Measurements from ENCODE around the gene STYX. TPM values are rescaled to one million over a fixed set of nuclear protein-coding genes. Genes with fewer than 3 reads are reported as not detected.

STYX gene, protein sequence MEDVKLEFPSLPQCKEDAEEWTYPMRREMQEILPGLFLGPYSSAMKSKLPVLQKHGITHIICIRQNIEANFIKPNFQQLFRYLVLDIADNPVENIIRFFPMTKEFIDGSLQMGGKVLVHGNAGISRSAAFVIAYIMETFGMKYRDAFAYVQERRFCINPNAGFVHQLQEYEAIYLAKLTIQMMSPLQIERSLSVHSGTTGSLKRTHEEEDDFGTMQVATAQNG
- 14.1 TPM for total RNA-seq
- long read RNA-seq, full-length matches to known transcripts: 33 of 41 reads
- long read RNA-seq, partial matches to known transcripts: 7 of 41 reads
- long read RNA-seq, other reads (novel, unspliced or antisense): 1 of 41 reads

DNA sequence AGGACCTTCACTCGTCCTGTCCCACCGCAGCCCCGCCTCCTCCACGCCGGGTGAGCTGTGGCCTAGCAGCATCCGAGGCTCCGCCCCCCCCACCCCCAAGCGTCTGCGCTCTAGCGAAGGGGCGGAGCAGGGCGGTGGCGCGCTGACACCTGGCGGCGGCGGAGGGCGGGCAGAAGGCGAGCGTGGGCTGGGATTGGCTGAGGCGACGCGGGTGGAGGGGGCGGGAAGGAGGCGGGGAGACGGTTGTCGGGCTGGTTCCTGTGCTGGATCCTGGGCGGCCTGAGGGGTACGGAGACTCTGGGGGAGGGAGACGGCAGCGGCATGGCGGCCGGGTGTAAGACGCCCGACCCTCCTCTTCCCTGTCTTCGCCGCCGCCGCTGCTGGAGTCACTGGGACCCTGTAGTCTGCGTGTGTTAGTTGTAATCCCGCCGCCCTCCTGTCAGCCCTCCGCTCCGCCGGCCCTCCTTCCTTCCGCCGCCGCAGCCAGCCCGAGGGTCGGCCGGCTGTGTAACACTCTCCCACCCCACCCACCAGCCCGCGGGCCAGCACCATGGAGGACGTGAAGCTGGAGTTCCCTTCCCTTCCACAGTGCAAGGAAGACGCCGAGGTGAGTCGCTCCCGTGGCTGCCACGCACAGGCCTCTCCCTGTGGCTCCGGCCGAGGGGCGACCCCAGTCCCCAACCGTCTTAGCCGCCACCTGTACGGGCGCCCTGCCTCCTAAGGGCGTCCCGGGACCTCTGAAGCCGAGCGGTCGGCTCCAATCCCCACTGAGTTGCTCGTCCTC, at the start of gene STYX:
Gene STYX, plus strand, starts transcription at position 242 of the 784 bp plus-strand sequence. Its CDS starts 309 bp downstream, at position 551.
- ATAC-seq (peak; percentile 99), DNase-seq (peak; percentile 100)
- intact Hi-C loops (cut with micrococcal nuclease): no loop called here

GRCh38 chr14:52683985-52684520, 45.9 kb upstream of the STYX start:
- DNase-seq (no peak), ATAC-seq (no peak)
- intact Hi-C loops (cut with micrococcal nuclease): no loop called here

DNA sequence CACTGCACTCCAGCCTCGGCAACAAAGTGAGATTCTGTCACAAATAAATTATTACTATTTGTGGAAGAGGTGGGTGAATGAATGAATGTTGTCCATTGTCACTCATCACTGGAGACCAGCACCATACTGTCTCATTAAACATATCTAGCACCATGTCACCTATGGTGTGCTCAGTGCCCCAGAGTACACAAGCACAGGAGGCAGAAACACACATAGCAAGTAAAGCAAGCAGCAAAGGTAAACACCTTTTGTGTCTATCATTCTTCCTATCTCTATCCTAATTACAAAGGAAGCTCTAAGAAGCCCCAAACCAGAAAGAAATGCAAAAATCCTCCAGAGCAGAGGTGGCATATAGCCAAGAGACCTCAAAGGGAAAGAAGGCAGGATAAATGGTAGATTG, 43.8 kb upstream of the STYX start:
- intact Hi-C loops (cut with micrococcal nuclease): no loop called here
- ATAC-seq: no peak
- DNase-seq: no peak

DNA sequence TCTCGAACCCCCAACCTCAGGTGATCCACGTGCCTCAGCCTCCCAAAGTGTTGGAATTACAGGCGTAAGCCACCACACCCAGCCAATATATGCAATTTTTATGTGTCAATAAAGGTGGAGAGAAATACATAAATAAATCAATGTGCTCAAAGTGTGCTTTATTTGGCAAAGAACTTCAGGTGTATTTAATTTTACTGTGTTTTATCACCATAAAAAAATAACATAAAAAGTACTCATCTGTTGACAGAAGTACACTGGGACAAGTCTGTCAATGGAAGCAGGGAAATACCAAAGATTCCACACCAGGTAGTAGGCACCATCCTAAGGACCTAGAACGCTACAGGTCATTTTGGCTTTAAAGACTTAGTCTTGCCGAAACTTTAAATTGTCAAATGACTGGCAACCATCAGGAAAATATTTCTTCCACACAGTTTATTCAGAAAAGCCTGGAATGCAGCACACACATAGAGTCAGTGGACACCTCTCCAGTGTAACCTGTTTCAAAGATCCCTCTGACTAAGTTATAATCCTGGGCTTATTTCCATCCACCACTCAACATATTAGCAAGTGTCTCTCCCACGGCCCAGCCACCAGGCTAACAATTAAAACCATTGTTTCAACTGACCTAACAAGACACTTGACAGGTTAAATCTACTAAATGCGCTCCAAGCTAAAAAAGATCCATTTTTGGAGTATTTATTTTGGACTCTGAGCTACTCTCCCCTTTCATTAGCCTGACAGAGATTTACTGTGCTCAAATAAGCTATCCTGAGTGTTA, 38.8 kb upstream of the STYX start:
- no peak for DNase-seq
- no peak for ATAC-seq
- intact Hi-C loops (cut with micrococcal nuclease): no loop called here

- ATAC-seq (no peak), DNase-seq (no peak)
- intact Hi-C loops (cut with micrococcal nuclease): no loop called here
These were observed 37.6 kb upstream of the STYX start for GRCh38 chr14:52692248-52692962.

DNA sequence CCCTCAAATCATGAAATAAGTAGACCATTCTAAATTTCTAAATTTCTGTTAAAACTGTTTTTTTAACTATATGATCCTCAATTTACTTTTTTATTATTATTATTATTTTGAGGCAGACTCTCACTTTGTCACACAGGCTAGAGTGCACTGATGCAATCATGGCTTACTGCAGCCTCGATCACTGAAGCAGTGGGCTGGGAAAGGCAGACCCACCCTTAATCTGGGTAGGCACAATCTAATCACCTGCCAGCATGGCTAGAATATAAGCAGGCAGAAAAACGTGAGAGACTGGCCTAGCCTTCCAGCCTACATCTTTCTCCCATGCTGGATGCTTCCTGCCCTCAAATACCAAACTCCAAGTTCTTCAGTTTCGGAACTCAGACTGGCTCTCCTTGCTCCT, 36.9 kb upstream of the STYX start:
- intact Hi-C loops (cut with micrococcal nuclease): no loop called here
- ATAC-seq: no peak
- no peak for DNase-seq

GRCh38 chr14:52693532-52693931, 36.4 kb upstream of the STYX start:
- DNase-seq: no peak
- intact Hi-C loops (cut with micrococcal nuclease): no loop called here
- ATAC-seq: no peak

DNA sequence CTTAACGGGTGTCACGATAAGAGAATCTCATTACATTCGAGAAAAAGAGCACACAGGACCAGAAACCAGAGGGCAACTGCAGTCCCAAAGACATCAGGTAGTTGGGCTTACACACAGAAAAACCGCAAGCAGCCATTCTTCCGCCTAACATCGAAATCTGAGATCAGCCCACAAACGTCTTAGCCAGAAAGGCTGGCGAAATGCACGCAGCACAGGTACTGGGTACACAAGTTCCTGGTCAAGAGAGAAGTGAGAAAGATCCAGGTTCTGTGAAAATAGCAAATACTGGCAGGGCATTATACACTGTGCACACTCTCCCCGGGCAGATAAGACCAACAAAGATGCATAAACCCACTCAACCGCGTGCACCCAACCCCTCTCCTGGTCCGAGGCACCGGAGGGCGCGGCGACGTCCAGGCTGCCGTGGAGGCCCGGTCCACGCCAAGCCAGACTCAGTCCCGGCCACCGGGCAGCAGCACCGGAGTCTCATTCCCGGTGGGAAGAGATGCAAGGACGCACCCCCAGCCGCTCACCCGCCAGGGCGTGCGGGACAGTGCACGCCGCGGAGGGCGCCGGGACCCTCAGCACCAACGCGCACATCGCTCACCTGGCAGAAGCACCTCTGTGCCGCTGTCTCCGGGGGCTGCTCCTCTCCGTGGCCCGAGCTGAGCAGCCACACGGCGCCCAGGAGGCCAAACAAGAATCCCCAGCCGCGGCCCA, 35.0 kb upstream of the STYX start:
- intact Hi-C loops (cut with micrococcal nuclease): no loop called here
- ATAC-seq: peak; percentile 45

GRCh38 chr14:52695481-52696091, 34.4 kb upstream of the STYX start, which contains the start of gene ERO1A:
Gene ERO1A (minus strand): TSS chr14:52695558. CDS start chr14:52695481, 77 bp downstream.
- intact Hi-C loops (cut with micrococcal nuclease): no loop called here
- peak; percentile 97 for ATAC-seq
- peak; percentile 91 for DNase-seq

More for the DNA sequence above, 35.0 kb upstream of the STYX start:
- DNase-seq: peak; percentile 53

DNA sequence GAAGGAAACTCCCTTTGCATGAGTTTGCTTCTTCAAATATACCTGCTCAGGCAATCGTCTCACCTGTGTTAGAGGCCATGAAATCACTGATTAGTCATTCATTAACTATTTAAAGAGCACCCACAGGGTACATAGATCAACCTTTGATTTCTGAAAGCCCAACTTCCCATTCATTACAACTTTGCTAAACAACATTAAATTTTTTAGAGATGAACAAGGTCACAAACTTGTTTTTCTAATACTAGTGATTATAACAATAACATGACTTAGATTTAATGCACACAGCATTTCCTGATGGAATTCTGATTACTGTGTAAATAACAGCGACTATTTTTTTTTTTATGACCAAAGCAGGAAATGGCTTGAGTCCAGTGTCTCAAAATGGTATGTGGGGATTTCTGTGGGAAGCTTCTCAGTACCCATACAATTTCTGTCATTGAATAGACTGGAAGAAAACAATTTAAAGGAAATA, 29.2 kb upstream of the STYX start:
- intact Hi-C loops (cut with micrococcal nuclease): no loop called here
- DNase-seq (no peak), ATAC-seq (no peak)

DNA sequence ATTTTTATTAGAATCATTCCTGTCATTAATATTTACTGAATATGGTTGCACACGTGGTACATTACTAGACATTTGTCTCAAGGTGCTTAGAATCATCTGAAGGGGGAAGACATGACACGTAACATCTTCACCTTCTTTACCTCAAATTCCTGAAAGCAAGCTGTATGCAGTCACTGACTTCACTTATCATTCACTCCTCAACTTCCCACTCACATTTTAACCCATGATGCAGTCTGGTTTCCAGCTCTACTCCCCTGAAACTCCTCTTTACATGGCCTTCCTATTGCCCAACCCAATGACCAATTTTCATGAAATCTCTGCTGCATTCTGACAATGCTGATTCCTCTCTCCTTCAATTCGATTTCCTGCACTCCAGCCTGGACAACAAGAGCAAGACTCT, 28.7 kb upstream of the STYX start:
- intact Hi-C loops (cut with micrococcal nuclease): no loop called here
- no peak for ATAC-seq
- no peak for DNase-seq

- DNase-seq (no peak), ATAC-seq (no peak)
- intact Hi-C loops (cut with micrococcal nuclease): no loop called here
These were observed 26.7 kb upstream of the STYX start for GRCh38 chr14:52703225-52703624.

DNA sequence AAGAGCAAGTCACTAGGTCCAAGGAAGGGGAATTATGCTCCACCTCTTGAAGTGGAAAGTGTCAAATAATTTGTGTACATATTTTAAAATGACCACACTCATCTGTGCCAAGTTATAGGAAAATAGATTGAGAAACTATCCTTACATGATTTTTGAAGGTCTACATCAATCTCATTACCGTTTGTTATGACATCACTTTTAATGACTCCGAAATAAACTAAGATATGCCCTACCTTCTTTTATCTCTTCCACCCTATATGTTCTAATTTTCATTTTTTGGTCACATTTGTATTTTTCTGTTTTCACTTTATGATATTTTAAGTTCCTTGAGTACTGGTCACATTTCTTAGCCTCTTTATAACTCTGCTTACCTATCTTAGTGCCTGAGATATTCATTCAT, 26.3 kb upstream of the STYX start:
- DNase-seq: no peak
- intact Hi-C loops (cut with micrococcal nuclease): no loop called here
- no peak for ATAC-seq

GRCh38 chr14:52706286-52706685, 23.7 kb upstream of the STYX start:
- DNase-seq: no peak
- no peak for ATAC-seq
- intact Hi-C loops (cut with micrococcal nuclease): no loop called here

GRCh38 chr14:52706724-52707706, 23.0 kb upstream of the STYX start, which contains the start of gene PSMC6:
Gene PSMC6 (plus strand): TSS chr14:52707200. CDS start chr14:52707220, 20 bp downstream.
- intact Hi-C loops (cut with micrococcal nuclease): no loop called here
- ATAC-seq: peak; percentile 100
- DNase-seq: peak; percentile 96

- intact Hi-C loops (cut with micrococcal nuclease): no loop called here
- no peak for ATAC-seq
- DNase-seq: no peak
These were observed 18.3 kb upstream of the STYX start for GRCh38 chr14:52711666-52712065.
